NCI-H526 treated with DMSO at 0.1 percent for 48 hours (cell line): ENCODE results near the gene TFCP2L1.
"Not testable (repeated sequence)": the region's sequence is repeated elsewhere in the genome, so short reads cannot be mapped to it uniquely, and the experiment has no call there.

Experiments
- DNase-seq: peaks from one replicate; lab custom pipeline; 2025; lab: John Stamatoyannopoulos, UW

TFCP2L1 gene

GRCh38 chr2:121242175-121242875, 42.7 kb downstream of the TFCP2L1 start:
- DNase-seq = no peak

- no peak for DNase-seq
Measured at GRCh38 chr2:121241466-121241865, 43.5 kb downstream of the TFCP2L1 start.

- no peak for DNase-seq
Measured at GRCh38 chr2:121240436-121240835, 44.6 kb downstream of the TFCP2L1 start.

- DNase-seq = no peak
Measured at GRCh38 chr2:121239969-121240368, 45.0 kb downstream of the TFCP2L1 start.

- no peak for DNase-seq
Measured at GRCh38 chr2:121239471-121239870, 45.5 kb downstream of the TFCP2L1 start.

- no peak for DNase-seq
Measured at GRCh38 chr2:121238828-121239227, 46.2 kb downstream of the TFCP2L1 start.

GRCh38 chr2:121237980-121238665, 46.9 kb downstream of the TFCP2L1 start:
- DNase-seq = no peak

GRCh38 chr2:121237336-121237979, 47.5 kb downstream of the TFCP2L1 start:
- DNase-seq = no peak

GRCh38 chr2:121236650-121237180, 48.3 kb downstream of the TFCP2L1 start:
- no peak for DNase-seq

GRCh38 chr2:121236101-121236640, 48.8 kb downstream of the TFCP2L1 start:
- DNase-seq = no peak

- no peak for DNase-seq
Measured at GRCh38 chr2:121235542-121235941, 49.5 kb downstream of the TFCP2L1 start.

GRCh38 chr2:121234791-121235190, 50.2 kb downstream of the TFCP2L1 start:
- DNase-seq = no peak

- no peak for DNase-seq
Measured at GRCh38 chr2:121234144-121234543, 50.9 kb downstream of the TFCP2L1 start.

GRCh38 chr2:121233486-121234110, 51.4 kb downstream of the TFCP2L1 start:
- DNase-seq = no peak

GRCh38 chr2:121232626-121233265, 52.3 kb downstream of the TFCP2L1 start:
- no peak for DNase-seq

GRCh38 chr2:121231385-121232000, 53.5 kb downstream of the TFCP2L1 start:
- DNase-seq = no peak

GRCh38 chr2:121228521-121228920, 56.5 kb downstream of the TFCP2L1 start:
- DNase-seq = no peak

GRCh38 chr2:121227381-121228144, 57.4 kb downstream of the TFCP2L1 start:
- DNase-seq = peak; percentile 81

- not testable (repeated sequence) for DNase-seq
Measured at GRCh38 chr2:121225681-121226080, 59.3 kb downstream of the TFCP2L1 start.

- DNase-seq = no peak
Measured at GRCh38 chr2:121220995-121221394, 64.0 kb downstream of the TFCP2L1 start.
